Measurements from ENCODE around the gene RNF169.
A peak's percentile ranks its signal among the peaks of the same experiment; 100 is the strongest.

The RNF169 gene

GRCh38 chr11:74748211-74749126 lies at the start of gene RNF169:
TSS of gene RNF169 (plus strand) at chr11:74748849. CDS start at chr11:74748881, 32 bp downstream.
- peak; percentile 96 for DNase-seq

- no peak for DNase-seq
Observed at GRCh38 chr11:74699615-74700396, 48.8 kb upstream of the RNF169 start.

GRCh38 chr11:74701351-74701750 lies 47.3 kb upstream of the RNF169 start:
- DNase-seq = no peak

- peak; percentile 35 for DNase-seq
Observed at GRCh38 chr11:74702383-74703007, 46.2 kb upstream of the RNF169 start.

- DNase-seq = no peak
Observed at GRCh38 chr11:74703211-74703610, 45.4 kb upstream of the RNF169 start.

- no peak for DNase-seq
Observed at GRCh38 chr11:74707182-74707581, 41.5 kb upstream of the RNF169 start.

- DNase-seq = no peak
Observed at GRCh38 chr11:74707602-74708510, 40.8 kb upstream of the RNF169 start.

GRCh38 chr11:74709175-74709574 lies 39.5 kb upstream of the RNF169 start:
- no peak for DNase-seq

GRCh38 chr11:74710281-74710938 lies 38.2 kb upstream of the RNF169 start:
- no peak for DNase-seq

- no peak for DNase-seq
Observed at GRCh38 chr11:74713686-74714085, 35.0 kb upstream of the RNF169 start.

GRCh38 chr11:74714904-74715303 lies 33.7 kb upstream of the RNF169 start:
- no peak for DNase-seq

- DNase-seq = no peak
Observed at GRCh38 chr11:74717221-74717969, 31.3 kb upstream of the RNF169 start.

- DNase-seq = no peak
Observed at GRCh38 chr11:74719011-74719410, 29.6 kb upstream of the RNF169 start.

- peak; percentile 8 for DNase-seq
Observed at GRCh38 chr11:74720596-74721478, 27.8 kb upstream of the RNF169 start.

- no peak for DNase-seq
Observed at GRCh38 chr11:74721479-74721835, 27.2 kb upstream of the RNF169 start.

- DNase-seq = no peak
Observed at GRCh38 chr11:74723511-74723910, 25.1 kb upstream of the RNF169 start.

- DNase-seq = no peak
Observed at GRCh38 chr11:74725701-74726100, 22.9 kb upstream of the RNF169 start.

GRCh38 chr11:74726547-74727182 lies 22.0 kb upstream of the RNF169 start:
- DNase-seq = peak; percentile 6

GRCh38 chr11:74729397-74729796 lies 19.3 kb upstream of the RNF169 start:
- no peak for DNase-seq
